NCI-H2081 (cell line): Measurements from ENCODE around the gene RETREG3.

ENCODE experiments used
- DNase-seq, 2 experiments: peaks; one replicate each; lab custom pipeline; 2025; lab: John Stamatoyannopoulos, UW

Gene RETREG3

DNA sequence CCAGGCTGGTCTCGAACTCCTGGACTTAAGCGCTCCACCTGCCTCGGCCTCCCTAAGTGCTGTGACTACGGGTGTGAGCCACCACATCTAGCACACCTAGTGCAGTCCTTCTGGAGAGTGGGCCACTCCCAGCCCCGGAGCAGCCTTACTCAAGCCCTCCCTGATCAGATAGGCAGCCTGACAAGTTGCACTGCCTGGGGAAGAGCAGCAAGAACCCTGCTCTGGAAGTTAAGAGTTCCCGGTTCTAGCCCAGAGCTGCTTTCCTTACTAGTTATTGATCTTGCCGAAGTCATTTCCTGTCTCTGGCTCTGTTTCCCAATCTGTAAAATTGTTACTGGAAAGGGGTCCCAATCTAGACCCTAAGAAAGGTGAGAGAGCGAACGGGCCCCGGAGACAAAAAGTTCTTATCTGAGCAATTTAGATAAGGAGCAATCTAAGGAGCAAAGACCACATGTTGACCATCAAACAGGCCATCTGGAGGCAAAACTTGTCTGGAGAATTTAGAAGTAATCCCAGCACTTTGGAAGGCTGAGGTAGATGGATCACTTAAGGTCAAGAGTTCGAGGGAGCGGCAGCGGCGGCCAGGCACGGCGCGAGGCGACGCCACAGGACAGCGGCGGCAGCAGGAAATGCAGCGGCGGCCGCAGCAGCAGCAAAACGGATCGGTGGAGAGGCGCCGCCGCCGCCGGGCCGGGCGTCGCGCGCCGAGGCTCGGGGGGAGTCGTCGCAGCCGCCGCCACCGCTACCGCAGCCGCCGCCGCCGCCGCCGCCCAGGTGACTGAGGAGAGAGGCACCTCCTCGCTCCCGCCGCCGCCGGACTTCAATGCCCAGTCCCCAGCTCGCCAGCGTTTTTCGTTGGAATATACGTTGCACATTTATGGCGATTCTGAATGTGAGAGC, 77.5 kb downstream of the RETREG3 start:
- peak; percentile 55 to 71 for DNase-seq

DNA sequence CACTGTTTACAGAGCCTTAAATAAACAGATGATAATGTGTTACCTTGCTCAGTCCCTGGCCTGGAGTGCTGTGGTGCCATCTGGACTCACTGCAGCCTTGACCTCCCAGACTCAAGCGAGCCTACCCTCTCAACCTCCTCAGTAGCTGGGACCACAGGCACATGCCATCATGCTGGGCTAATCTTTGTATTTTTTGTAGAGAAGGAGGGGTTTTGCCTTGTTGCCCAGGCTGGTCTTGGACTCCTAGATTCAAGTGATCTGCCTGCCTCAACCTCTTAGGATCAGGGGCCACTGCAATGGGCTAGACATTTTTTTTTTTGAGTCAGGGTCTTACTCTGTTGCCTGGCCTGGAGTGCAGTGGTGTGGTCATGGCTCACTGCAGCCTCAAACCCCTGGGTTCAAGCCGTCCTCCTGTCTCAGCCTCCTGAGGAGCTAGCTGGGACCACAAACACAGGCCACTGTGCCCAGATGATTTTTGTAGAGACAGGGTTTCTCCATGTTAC, 78.2 kb downstream of the RETREG3 start:
- peak in 1 of 2 experiments; percentile 24 for DNase-seq
